K562 (cell line): Measurements from ENCODE around the gene EPO. TPM values are rescaled to one million over a fixed set of nuclear protein-coding genes. Genes with fewer than 3 reads are reported as not detected.

ENCODE experiments used
- CBFA2T3 ChIP-seq: fragments of 450-650 bp; IDR thresholded peaks from 2 replicates; pipeline ENCODE4 v1.6.1; 2017
- CCAR2 ChIP-seq: fragments of 200-400 bp; formaldehyde crosslinking; IDR thresholded peaks from 2 replicates; pipeline ENCODE4 v1.6.1; 2017; ENCODE audit warnings: mild to moderate bottlenecking, low read depth, low read length
- HDAC8 ChIP-seq: fragments of 450-650 bp; IDR thresholded peaks from 2 replicates; pipeline ENCODE4 v1.6.1; 2016; ENCODE audit warnings: mild to moderate bottlenecking, missing genetic modification characterization, moderate library complexity, missing compliant biosample characterization
- HEY1 ChIP-seq: fragments of 250-450 bp; sonication (Bioruptor Pico); IDR thresholded peaks from 2 replicates; pipeline ENCODE4 v1.5.0; 2020; ENCODE audit warnings: mild to moderate bottlenecking, moderate library complexity, borderline replicate concordance
- HMG20B ChIP-seq: fragments of 250-450 bp; sonication (Bioruptor Pico); IDR thresholded peaks from 2 replicates; pipeline ENCODE4 v1.5.0; 2021; ENCODE audit warnings: mild to moderate bottlenecking
- NEUROD1 ChIP-seq: fragments of 150-350 bp; IDR thresholded peaks from 2 replicates; pipeline ENCODE4 v1.6.1; 2014; ENCODE audit warnings: borderline replicate concordance, low read length, low read depth; ENCODE audit not compliant: partially characterized antibody
- PCBP2 ChIP-seq: fragments of 200-400 bp; formaldehyde crosslinking; IDR thresholded peaks from 2 replicates; pipeline ENCODE4 v1.6.1; 2018; ENCODE audit warnings: low read length, low read depth, mild to moderate bottlenecking, moderate library complexity; ENCODE audit not compliant: poor library complexity, severe bottlenecking
- PML ChIP-seq: IDR thresholded peaks from 2 replicates; pipeline ENCODE4 v1.6.1; 2012; ENCODE audit warnings: low read length, inconsistent platforms
- SIN3B ChIP-seq: fragments of 450-650 bp; IDR thresholded peaks from 2 replicates; pipeline ENCODE4 v1.6.1; 2017; ENCODE audit warnings: low read depth, mild to moderate bottlenecking, moderate library complexity
- ZFP1 ChIP-seq: fragments of 450-650 bp; formaldehyde crosslinking; IDR thresholded peaks from 2 replicates; pipeline ENCODE4 v1.4.0; 2020; ENCODE audit warnings: mild to moderate bottlenecking, mixed read lengths
- ZNF311 ChIP-seq: fragments of 250-450 bp; sonication (Bioruptor Pico); IDR thresholded peaks from 2 replicates; pipeline ENCODE4 v1.4.0; 2020; ENCODE audit warnings: mild to moderate bottlenecking, moderate library complexity
- polyA plus RNA-seq, 8 experiments: library from polyadenylated mRNA; depleted of rRNA in 4 of 8; stranded (reverse) in 5 of 8; unstranded in 3 of 8; fragments of >200 nt; fragmentation: Nextera tagmentation in 2 of 8; fragmentation: Illumina TruSeq in 1 of 8; extraction: Ambion mirVana in 2 of 8; extraction: Trizol in 1 of 8; gene quantifications; 2 replicates each; pipeline versions ENCODE4 v1.2.1 to v1.2.3, GENCODE V29; 2011 to 2014; ENCODE audit warnings: inconsistent platforms in 1 of 8, missing spikeins in 1 of 8
- total RNA-seq, 7 experiments: library from RNA; depleted of rRNA in 6 of 7; stranded (reverse); fragments of >200 nt in 6 of 7; fragmentation: Illumina TruSeq in 2 of 7; extraction: Trizol in 2 of 7; gene quantifications; 2 replicates each; pipeline versions ENCODE4 v1.2.1 to v1.2.3, GENCODE V29; 2011 to 2021; ENCODE audit warnings: low replicate concordance in 1 of 7
- TF ChIP-seq, protein P1 (sequence below): fragments of 450-650 bp; IDR thresholded peaks from 2 replicates; pipeline ENCODE4 v1.6.1; 2018; ENCODE audit not compliant: partially characterized antibody
- TF ChIP-seq, protein P2 (sequence below): fragments of 450-650 bp; IDR thresholded peaks from 2 replicates; pipeline ENCODE4 v1.6.1; 2017; ENCODE audit warnings: antibody characterized with exemption
- TF ChIP-seq, protein P3 (sequence below): IDR thresholded peaks from 2 replicates; pipeline ENCODE4 v1.6.1; 2011; ENCODE audit warnings: borderline replicate concordance, low read depth, mild to moderate bottlenecking, moderate library complexity, low read length; ENCODE audit not compliant: insufficient read depth, poor library complexity, severe bottlenecking
- TF ChIP-seq, protein P4 (sequence below): fragments of 450-650 bp; formaldehyde crosslinking; conservative IDR thresholded peaks from 2 replicates; pipeline ENCODE4 v1.4.0; 2022; ENCODE audit warnings: mild to moderate bottlenecking, missing genetic modification characterization
- TF ChIP-seq, protein P5 (sequence below): fragments of 250-450 bp; sonication (Bioruptor Pico); IDR thresholded peaks from 2 replicates; pipeline ENCODE4 v1.5.0; 2021

The EPO gene
- total and polyA plus RNA-seq, 9 of the 15 experiments (the other 6 are each of a cell fraction or from before 2014, with no cell fraction given) = 0.06 to 0.41 (median 0.07) TPM; not detected in 6

DNA sequence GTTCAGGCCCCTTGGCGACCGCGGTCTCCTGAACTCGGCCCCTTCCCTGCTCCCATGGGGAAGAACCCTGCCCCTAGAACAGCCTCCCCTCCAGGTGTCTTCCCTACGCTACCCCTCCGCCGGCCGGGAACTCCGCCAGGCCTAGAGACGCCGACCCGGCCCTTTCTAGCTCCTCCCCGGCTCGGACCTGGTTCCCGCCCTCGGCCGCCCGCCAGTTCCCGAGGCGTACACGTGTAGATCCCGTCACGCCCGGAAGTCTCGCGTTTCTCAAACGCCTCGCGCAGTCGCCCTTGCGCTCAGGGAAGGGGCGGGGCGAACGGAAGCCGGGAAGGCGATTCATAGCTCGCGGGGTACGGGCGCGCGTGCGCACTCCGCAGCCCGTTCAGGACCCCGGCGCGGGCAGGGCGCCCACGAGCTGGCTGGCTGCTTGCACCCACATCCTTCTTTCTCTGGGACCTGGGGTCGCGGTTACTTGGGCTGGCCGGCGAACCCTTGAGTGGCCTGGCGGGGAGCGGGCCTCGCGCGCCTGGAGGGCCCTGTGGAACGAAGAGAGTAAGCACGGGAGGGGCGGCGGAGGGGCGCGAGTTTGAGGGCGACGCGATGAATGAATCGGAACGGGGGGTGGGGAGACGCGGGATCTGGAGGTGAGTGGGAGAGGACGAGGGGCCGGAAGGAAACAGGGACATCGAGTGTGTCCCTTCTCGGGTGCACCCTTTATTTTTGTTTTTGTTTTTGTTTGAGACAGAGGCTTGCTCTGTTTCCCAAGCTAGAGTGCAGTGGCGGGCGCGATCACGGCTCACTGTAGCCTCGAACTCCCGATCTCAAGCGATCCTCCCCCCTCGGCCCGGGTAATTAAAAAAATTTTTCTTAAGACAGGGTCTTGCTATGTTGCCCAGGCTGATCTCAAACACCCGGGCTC, 14.3 kb upstream of the EPO start, which contains the start of gene POP7 (continued):
- TF ChIP-seq PCBP2 (no peak), HMG20B (CRISPR knock-in tag) (no peak), ZFP1 (CRISPR knock-in tag) (no peak), CCAR2 (no peak), PML (peak; percentile 51; the same call in 1 of the 2 replicates), NEUROD1 (peak; percentile 72), HDAC8 (tag) (no peak), ZNF311 (CRISPR knock-in tag) (no peak), HEY1 (CRISPR knock-in tag) (no peak), SIN3B (peak; percentile 65; the same call in 1 of the 2 replicates), CBFA2T3 (no peak)
- TF ChIP-seq, protein P1, sequence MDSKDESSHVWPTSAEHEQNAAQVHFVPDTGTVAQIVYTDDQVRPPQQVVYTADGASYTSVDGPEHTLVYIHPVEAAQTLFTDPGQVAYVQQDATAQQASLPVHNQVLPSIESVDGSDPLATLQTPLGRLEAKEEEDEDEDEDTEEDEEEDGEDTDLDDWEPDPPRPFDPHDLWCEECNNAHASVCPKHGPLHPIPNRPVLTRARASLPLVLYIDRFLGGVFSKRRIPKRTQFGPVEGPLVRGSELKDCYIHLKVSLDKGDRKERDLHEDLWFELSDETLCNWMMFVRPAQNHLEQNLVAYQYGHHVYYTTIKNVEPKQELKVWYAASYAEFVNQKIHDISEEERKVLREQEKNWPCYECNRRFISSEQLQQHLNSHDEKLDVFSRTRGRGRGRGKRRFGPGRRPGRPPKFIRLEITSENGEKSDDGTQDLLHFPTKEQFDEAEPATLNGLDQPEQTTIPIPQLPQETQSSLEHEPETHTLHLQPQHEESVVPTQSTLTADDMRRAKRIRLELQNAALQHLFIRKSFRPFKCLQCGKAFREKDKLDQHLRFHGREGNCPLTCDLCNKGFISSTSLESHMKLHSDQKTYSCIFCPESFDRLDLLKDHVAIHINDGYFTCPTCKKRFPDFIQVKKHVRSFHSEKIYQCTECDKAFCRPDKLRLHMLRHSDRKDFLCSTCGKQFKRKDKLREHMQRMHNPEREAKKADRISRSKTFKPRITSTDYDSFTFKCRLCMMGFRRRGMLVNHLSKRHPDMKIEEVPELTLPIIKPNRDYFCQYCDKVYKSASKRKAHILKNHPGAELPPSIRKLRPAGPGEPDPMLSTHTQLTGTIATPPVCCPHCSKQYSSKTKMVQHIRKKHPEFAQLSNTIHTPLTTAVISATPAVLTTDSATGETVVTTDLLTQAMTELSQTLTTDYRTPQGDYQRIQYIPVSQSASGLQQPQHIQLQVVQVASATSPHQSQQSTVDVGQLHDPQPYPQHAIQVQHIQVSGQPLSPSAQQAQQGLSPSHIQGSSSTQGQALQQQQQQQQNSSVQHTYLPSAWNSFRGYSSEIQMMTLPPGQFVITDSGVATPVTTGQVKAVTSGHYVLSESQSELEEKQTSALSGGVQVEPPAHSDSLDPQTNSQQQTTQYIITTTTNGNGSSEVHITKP = peak; percentile 97
- TF ChIP-seq, protein P2, sequence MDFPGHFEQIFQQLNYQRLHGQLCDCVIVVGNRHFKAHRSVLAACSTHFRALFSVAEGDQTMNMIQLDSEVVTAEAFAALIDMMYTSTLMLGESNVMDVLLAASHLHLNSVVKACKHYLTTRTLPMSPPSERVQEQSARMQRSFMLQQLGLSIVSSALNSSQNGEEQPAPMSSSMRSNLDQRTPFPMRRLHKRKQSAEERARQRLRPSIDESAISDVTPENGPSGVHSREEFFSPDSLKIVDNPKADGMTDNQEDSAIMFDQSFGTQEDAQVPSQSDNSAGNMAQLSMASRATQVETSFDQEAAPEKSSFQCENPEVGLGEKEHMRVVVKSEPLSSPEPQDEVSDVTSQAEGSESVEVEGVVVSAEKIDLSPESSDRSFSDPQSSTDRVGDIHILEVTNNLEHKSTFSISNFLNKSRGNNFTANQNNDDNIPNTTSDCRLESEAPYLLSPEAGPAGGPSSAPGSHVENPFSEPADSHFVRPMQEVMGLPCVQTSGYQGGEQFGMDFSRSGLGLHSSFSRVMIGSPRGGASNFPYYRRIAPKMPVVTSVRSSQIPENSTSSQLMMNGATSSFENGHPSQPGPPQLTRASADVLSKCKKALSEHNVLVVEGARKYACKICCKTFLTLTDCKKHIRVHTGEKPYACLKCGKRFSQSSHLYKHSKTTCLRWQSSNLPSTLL = no peak
- TF ChIP-seq, protein P3, sequence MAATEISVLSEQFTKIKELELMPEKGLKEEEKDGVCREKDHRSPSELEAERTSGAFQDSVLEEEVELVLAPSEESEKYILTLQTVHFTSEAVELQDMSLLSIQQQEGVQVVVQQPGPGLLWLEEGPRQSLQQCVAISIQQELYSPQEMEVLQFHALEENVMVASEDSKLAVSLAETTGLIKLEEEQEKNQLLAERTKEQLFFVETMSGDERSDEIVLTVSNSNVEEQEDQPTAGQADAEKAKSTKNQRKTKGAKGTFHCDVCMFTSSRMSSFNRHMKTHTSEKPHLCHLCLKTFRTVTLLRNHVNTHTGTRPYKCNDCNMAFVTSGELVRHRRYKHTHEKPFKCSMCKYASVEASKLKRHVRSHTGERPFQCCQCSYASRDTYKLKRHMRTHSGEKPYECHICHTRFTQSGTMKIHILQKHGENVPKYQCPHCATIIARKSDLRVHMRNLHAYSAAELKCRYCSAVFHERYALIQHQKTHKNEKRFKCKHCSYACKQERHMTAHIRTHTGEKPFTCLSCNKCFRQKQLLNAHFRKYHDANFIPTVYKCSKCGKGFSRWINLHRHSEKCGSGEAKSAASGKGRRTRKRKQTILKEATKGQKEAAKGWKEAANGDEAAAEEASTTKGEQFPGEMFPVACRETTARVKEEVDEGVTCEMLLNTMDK = no peak
- TF ChIP-seq, protein P4, sequence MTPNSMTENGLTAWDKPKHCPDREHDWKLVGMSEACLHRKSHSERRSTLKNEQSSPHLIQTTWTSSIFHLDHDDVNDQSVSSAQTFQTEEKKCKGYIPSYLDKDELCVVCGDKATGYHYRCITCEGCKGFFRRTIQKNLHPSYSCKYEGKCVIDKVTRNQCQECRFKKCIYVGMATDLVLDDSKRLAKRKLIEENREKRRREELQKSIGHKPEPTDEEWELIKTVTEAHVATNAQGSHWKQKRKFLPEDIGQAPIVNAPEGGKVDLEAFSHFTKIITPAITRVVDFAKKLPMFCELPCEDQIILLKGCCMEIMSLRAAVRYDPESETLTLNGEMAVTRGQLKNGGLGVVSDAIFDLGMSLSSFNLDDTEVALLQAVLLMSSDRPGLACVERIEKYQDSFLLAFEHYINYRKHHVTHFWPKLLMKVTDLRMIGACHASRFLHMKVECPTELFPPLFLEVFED (CRISPR knock-in tag) = 0 out of 2 replicates have a peak, but pooled peaks have one; percentile 64
- TF ChIP-seq, protein P5, sequence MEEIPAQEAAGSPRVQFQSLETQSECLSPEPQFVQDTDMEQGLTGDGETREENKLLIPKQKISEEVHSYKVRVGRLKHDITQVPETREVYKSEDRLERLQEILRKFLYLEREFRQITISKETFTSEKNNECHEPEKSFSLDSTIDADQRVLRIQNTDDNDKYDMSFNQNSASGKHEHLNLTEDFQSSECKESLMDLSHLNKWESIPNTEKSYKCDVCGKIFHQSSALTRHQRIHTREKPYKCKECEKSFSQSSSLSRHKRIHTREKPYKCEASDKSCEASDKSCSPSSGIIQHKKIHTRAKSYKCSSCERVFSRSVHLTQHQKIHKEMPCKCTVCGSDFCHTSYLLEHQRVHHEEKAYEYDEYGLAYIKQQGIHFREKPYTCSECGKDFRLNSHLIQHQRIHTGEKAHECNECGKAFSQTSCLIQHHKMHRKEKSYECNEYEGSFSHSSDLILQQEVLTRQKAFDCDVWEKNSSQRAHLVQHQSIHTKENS (CRISPR knock-in tag) = no peak
